Right lobe of liver (tissue), 6 donors: ENCODE data around the gene IL17RB. TPM values are rescaled to one million over a fixed set of nuclear protein-coding genes. Genes with fewer than 3 reads are reported as not detected.

Source experiments
- ATAC-seq, 4 donors: fragments of 200-7000 bp; cut with Tn5 transposase; one replicate each; pipeline ENCODE4 v1.9.1; 2020; ENCODE audit warnings: mild to moderate bottlenecking in 4 of 4, moderate library complexity in 4 of 4
- DNase-seq, 3 donors: peaks; one replicate each; pipeline ENCODE4 v3.0.0-alpha.2; 2020
- H3K27ac ChIP-seq, 3 donors: fragments of 200-600 bp; one replicate each; pipeline ENCODE4 v1.8.0; 2022
- H3K27me3 ChIP-seq, 2 donors: fragments of 200-600 bp; one replicate each; pipeline ENCODE4 v1.8.0; 2022
- H3K36me3 ChIP-seq, 4 donors: fragments of 200-600 bp; sonication (generic) in 1 of 4; one replicate each; pipeline versions ENCODE4 v1.5.1 to v1.8.0; 2017 to 2022; ENCODE audit warnings: control low read depth in 1 of 4
- H3K4me1 ChIP-seq, 4 donors: fragments of 200-600 bp; sonication (generic) in 1 of 4; one replicate each; pipeline versions ENCODE4 v1.5.1 to v1.8.0; 2017 to 2022; ENCODE audit warnings: control low read depth in 1 of 4
- H3K4me3 ChIP-seq, 3 donors: fragments of 200-600 bp; one replicate each; pipeline ENCODE4 v1.8.0; 2022
- H3K9me3 ChIP-seq, 4 donors: fragments of 200-600 bp; sonication (generic) in 1 of 4; one replicate each; pipeline versions ENCODE4 v1.5.1 to v1.8.0; 2017 to 2022; ENCODE audit warnings: control low read depth in 1 of 4
- CTCF ChIP-seq, 4 donors: fragments of 200-600 bp in 3 of 4; fragments of 450-650 bp in 1 of 4; IDR thresholded peaks; one replicate each; pipeline versions ENCODE4 v1.5.1 to v1.8.0; 2016 to 2022; ENCODE audit warnings: antibody characterized with exemption in 4 of 4, mild to moderate bottlenecking in 2 of 4
- POLR2A ChIP-seq: fragments of 450-650 bp; IDR thresholded peaks from one replicate; pipeline ENCODE4 v1.6.1; 2017; ENCODE audit warnings: antibody characterized with exemption, mild to moderate bottlenecking
- WGBS: methylation state at CpG from one replicate; pipeline ENCODE4 v1.1.6; 2018; ENCODE audit warnings: low coverage, low lambda C conversion rate; ENCODE audit not compliant: insufficient coverage; ENCODE audit errors: missing lambda C conversion rate; 5-methylcytosine and 5-hydroxymethylcytosine counted together
- intact Hi-C, 2 donors: fragments of 100-400 bp; cut with DNase I; formaldehyde crosslinking; loops; one replicate each; pipeline versions ENCODE4 v1.11.2 to v1.14.1; 2022
- total RNA-seq, 6 experiments: library from RNA; depleted of rRNA in 2 of 6; stranded (reverse); fragments of >200 nt in 2 of 6; fragmentation: NEBNext Ultra II Directional in 3 of 6; extraction: Animal tissue kit (Norgen Biotek cat#: 25700) in 3 of 6; gene quantifications; one replicate each; pipeline versions ENCODE4 v1.1.0 to v1.2.4, GENCODE V29; 2016 to 2023
- donor health status: DM: no; HTN: yes; CAD: no.
- donor health status: DM: no; HTN: no; CAD: no.
- donor health status: DM: no; HTN: no; CAD: no.
- donor health status: DM: no; HTN: yes; CAD: no.
- donor health status: DM: no; HTN: yes; CAD: no.

IL17RB gene
- total RNA-seq, 6 experiments from 2014 or later, result 19.8 to 30.2 (median 27.3) TPM

- H3K4me3 ChIP-seq, result no peak overlapping the region
- ATAC-seq, result no peak
- no peaks in the 10 kb centered on the region for H3K36me3 ChIP-seq
- WGBS, result 80% methylated on average over 2 of the region's 13 CpGs
- DNase-seq, result no peak
- peaks cover 0 to 10% (median 0%) of the 10 kb centered on the region in 4 donors for H3K4me1 ChIP-seq
- no peak overlapping the region for H3K27ac ChIP-seq
- intact Hi-C loops, result no loop called here
- H3K9me3 ChIP-seq, result no peaks in the 10 kb centered on the region
- no peaks in the 10 kb centered on the region for H3K27me3 ChIP-seq
- no peak for TF ChIP-seq CTCF (IDR thresholded peaks at IDR 0.05)
- no peak for TF ChIP-seq POLR2A
Observed at GRCh38 chr3:53808496-53808895, 37.9 kb upstream of the IL17RB start.

- Histone ChIP-seq H3K4me3 (no peak overlapping the region), H3K27me3 (no peaks in the 10 kb centered on the region), H3K36me3 (no peaks in the 10 kb centered on the region), H3K9me3 (no peaks in the 10 kb centered on the region), H3K4me1 (peaks cover 0 to 10% (median 0%) of the 10 kb centered on the region in 4 donors), H3K27ac (no peak overlapping the region)
- intact Hi-C loops, result no loop called here
- 52% methylated on average over 2 of the region's 12 CpGs for WGBS
- DNase-seq (no peak), ATAC-seq (no peak)
- TF ChIP-seq CTCF (IDR thresholded peaks at IDR 0.05), result no peak
- no peak for TF ChIP-seq POLR2A
Observed at GRCh38 chr3:53809267-53809666, 37.1 kb upstream of the IL17RB start.

- Histone ChIP-seq H3K4me3 (no peak overlapping the region), H3K4me1 (peaks cover 0 to 10% (median 0%) of the 10 kb centered on the region in 4 donors), H3K27me3 (no peaks in the 10 kb centered on the region), H3K9me3 (no peaks in the 10 kb centered on the region), H3K36me3 (no peaks in the 10 kb centered on the region), H3K27ac (no peak overlapping the region)
- TF ChIP-seq POLR2A (no peak), CTCF (IDR thresholded peaks at IDR 0.05) (no peak)
- intact Hi-C loops, result no loop called here
- WGBS, result 89% methylated on average over 24 of the region's 28 CpGs
- peak in 1 of 4 donors; percentile 8 for ATAC-seq
- DNase-seq, result peak in 1 of 3 donors; percentile 42
Observed at GRCh38 chr3:53809764-53810400, 36.5 kb upstream of the IL17RB start.

GRCh38 chr3:53811143-53811927, 35.0 kb upstream of the IL17RB start:
- WGBS, result 88% methylated on average over 14 of the region's 24 CpGs
- peak in 2 of 3 donors; percentile 43 to 50 for DNase-seq
- TF ChIP-seq POLR2A (no peak), CTCF (IDR thresholded peaks at IDR 0.05) (no peak)
- Histone ChIP-seq H3K36me3 (no peaks in the 10 kb centered on the region), H3K27ac (no peak overlapping the region), H3K4me1 (peaks cover 0 to 8% (median 0%) of the 10 kb centered on the region in 4 donors), H3K9me3 (no peaks in the 10 kb centered on the region), H3K4me3 (no peak overlapping the region), H3K27me3 (no peaks in the 10 kb centered on the region)
- intact Hi-C loops, result no loop called here
- ATAC-seq, result peak in 2 of 4 donors; percentile 25 to 36
